Common myeloid progenitor, CD34-positive (primary cell): ENCODE results near the gene RB1.
A peak's percentile ranks its signal among the peaks of the same experiment; 100 is the strongest.
"Not testable (repeated sequence)": the region's sequence is repeated elsewhere in the genome, so short reads cannot be mapped to it uniquely, and the experiment has no call there.

Experiments
- CTCF ChIA-PET: fragments of 350-600 bp; sonication (Branson Sonifier 250); formaldehyde crosslinking; loops from one replicate; lab custom pipeline; 2021; ENCODE audit warnings: antibody characterized with exemption; lab: Charles Lee
- POLR2A ChIA-PET: fragments of 350-600 bp; sonication (Branson Sonifier 250); formaldehyde crosslinking; loops from one replicate; lab custom pipeline; 2021; ENCODE audit warnings: antibody characterized with exemption; lab: Charles Lee
- DNase-seq, 3 donors: peaks; one replicate each; pipeline versions ENCODE4 v3.0.0 to v3.0.0-alpha.2; 2013
- H3K27ac ChIP-seq, 2 experiments: 1 replicate in 1 of 2; 2 replicates in 1 of 2; pipeline ENCODE4 v1.7.0; 2013; ENCODE audit warnings: inconsistent platforms in 2 of 2, low read length in 2 of 2, mild to moderate bottlenecking in 2 of 2, low read depth in 1 of 2, moderate library complexity in 1 of 2; ENCODE audit not compliant: severe bottlenecking in 2 of 2, insufficient read depth in 1 of 2, poor library complexity in 1 of 2
- H3K27me3 ChIP-seq, 5 experiments: replicated peaks in 2 of 5; 1 replicate in 3 of 5; 2 replicates in 2 of 5; pipeline versions ENCODE4 v1.6.1 to v1.7.0; 2013; ENCODE audit warnings: low read length in 4 of 5, mild to moderate bottlenecking in 2 of 5, moderate library complexity in 2 of 5, inconsistent platforms in 1 of 5; ENCODE audit not compliant: insufficient read depth in 5 of 5, control insufficient read depth in 4 of 5
- H3K36me3 ChIP-seq, 4 experiments: 1 replicate in 2 of 4; 2 replicates in 2 of 4; pipeline versions ENCODE4 v1.6.1 to v1.7.0; 2013; ENCODE audit warnings: low read length in 3 of 4, control low read depth in 1 of 4, mild to moderate bottlenecking in 1 of 4; ENCODE audit not compliant: control insufficient read depth in 4 of 4, insufficient read depth in 4 of 4
- H3K4me1 ChIP-seq, 4 experiments: 1 replicate in 3 of 4; 2 replicates in 1 of 4; pipeline versions ENCODE4 v1.6.1 to v1.7.1; 2013; ENCODE audit warnings: low read length in 3 of 4, mild to moderate bottlenecking in 3 of 4, control low read depth in 1 of 4, inconsistent platforms in 1 of 4, moderate library complexity in 1 of 4; ENCODE audit not compliant: control insufficient read depth in 4 of 4, insufficient read depth in 4 of 4; ENCODE audit errors: control extremely low read depth in 1 of 4
- H3K4me3 ChIP-seq, 7 experiments: 1 replicate in 4 of 7; 2 replicates in 3 of 7; pipeline versions ENCODE4 v1.5.1 to v1.7.0; 2013; ENCODE audit warnings: mild to moderate bottlenecking in 7 of 7, low read length in 6 of 7, moderate library complexity in 6 of 7, inconsistent platforms in 2 of 7, low read depth in 2 of 7, control low read depth in 1 of 7; ENCODE audit not compliant: insufficient read depth in 4 of 7, control insufficient read depth in 1 of 7; ENCODE audit errors: extremely low read depth in 1 of 7
- H3K9me3 ChIP-seq, 5 experiments: 1 replicate in 4 of 5; 2 replicates in 1 of 5; pipeline versions ENCODE4 v1.6.1 to v1.7.1; 2013; ENCODE audit warnings: low read length in 4 of 5, mild to moderate bottlenecking in 2 of 5, inconsistent platforms in 1 of 5, low read depth in 1 of 5, moderate library complexity in 1 of 5; ENCODE audit not compliant: control insufficient read depth in 4 of 5, insufficient read depth in 2 of 5; ENCODE audit errors: control extremely low read depth in 1 of 5
- WGBS: methylation state at CpG from one replicate; pipeline ENCODE4 v1.1.5; 2013; ENCODE audit not compliant: insufficient coverage; 5-methylcytosine and 5-hydroxymethylcytosine counted together

RB1 gene

DNA sequence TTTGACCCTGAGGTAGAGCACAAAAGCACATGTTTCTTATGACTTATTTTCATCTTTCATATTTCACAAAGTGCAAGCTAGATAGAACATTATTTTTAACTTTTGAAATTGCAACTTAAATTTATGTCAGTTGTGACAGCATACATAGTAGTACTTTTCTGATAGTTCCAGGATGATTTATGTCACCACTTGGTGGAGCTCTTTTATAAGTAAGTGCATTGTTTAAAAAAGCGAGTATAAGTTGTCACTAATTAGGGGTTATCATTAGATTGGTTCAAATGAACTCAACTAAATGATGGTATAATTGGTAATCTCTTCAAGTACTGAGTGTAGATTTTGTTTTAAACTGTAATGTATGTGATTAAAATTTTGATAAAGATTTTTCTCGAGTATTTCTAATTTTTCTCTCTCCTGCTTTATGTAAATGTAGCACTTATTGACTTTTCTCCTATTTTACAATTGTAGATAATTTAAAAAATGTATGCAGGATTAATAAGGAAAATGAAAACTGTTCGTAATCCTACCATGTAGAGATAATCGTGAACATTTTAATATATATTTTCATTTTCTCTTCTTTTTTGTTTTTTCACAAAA is 31.1 kb downstream of the RB1 start:
- POLR2A ChIA-PET = no interaction called here
- DNase-seq = peak; percentile 51 to 77 (median 75)

DNA sequence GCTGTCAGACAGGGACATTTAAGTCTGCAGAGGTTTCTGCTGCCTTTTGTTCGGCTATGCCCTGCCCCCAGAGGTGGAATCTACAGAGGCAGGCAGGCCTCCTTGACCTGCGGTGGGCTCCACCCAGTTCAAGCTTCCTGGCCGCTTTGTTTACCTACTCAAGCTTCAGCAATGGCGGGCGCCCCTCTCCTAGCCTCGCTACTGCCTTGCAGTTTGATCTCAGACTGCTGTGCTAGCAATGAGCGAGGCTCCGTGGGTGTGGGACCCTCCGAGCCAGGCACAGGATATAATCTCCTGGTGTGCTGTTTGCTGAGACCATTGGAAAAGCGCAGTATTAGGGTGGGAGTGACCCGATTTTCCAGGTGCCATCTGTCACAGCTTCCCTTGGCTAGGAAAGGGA is 35.6 kb downstream of the RB1 start:
- POLR2A ChIA-PET, H3K27ac ChIP-seq, H3K27me3 ChIP-seq, DNase-seq, H3K4me3 ChIP-seq, H3K4me1 ChIP-seq: not testable (repeated sequence)
- 100% methylated on average over 7 of the region's 11 CpGs for WGBS
- CTCF ChIA-PET = interaction anchor here (2.1 kb wide), 1 partner anchor 242 kb away, joined by 8 read pairs; no protein-coding TSS in a partner anchor
- peaks cover 0 to 16% (median 3%) of the 10 kb centered on the region in 5 experiments for H3K9me3 ChIP-seq
- H3K36me3 ChIP-seq = peaks cover 0 to 10% (median 5%) of the 10 kb centered on the region in 4 experiments

More for the DNA sequence above, 31.1 kb downstream of the RB1 start:
- H3K27me3 ChIP-seq = no peaks in the 10 kb centered on the region
- no peak overlapping the region for H3K27ac ChIP-seq
- peaks cover 0 to 6% (median 0%) of the 10 kb centered on the region in 4 experiments for H3K4me1 ChIP-seq
- peaks cover 0 to 12% (median 3%) of the 10 kb centered on the region in 5 experiments for H3K9me3 ChIP-seq
- CTCF ChIA-PET = interaction anchor here (0.6 to 4.3 kb wide), 22 partner anchors 11 to 1883 kb away, joined by 3 to 72 read pairs (median 4); no protein-coding TSS in a partner anchor
- H3K4me3 ChIP-seq = no peak overlapping the region
- WGBS = no CpG with 5 or more reads among the region's 4 CpGs
- peaks cover 0 to 7% (median 3%) of the 10 kb centered on the region in 4 experiments for H3K36me3 ChIP-seq

DNA sequence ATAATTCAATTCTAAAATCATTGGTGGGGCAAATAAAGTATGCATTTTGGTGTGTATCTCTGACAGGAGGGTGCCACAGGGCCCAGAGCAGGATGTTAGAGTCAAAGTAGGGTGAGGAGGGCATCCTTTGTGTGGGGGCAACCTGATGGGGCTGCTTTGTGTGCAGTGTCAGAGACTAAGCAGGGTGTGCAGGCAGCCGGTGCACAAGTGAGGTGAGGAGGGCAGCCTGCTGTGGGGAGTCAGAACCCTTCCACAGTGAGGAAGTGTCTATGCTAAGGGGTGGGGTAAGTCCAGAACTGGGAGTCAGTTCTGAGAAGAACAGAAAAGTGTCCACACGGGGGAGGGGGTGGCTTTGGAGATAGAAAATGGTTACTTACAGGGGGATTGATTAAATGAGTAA is 40.7 kb downstream of the RB1 start:
- no peak overlapping the region for H3K27ac ChIP-seq
- no peaks in the 10 kb centered on the region for H3K27me3 ChIP-seq
- H3K9me3 ChIP-seq = peaks cover 0 to 10% (median 0%) of the 10 kb centered on the region in 5 experiments
- POLR2A ChIA-PET = no interaction called here
- H3K4me3 ChIP-seq = no peak overlapping the region
- no peaks in the 10 kb centered on the region for H3K4me1 ChIP-seq
- H3K36me3 ChIP-seq = peaks cover 4 to 41% (median 20%) of the 10 kb centered on the region in 4 experiments
- CTCF ChIA-PET = no interaction called here
- no peak for DNase-seq
- WGBS = 100% methylated on average over 2 of the region's 2 CpGs

DNA sequence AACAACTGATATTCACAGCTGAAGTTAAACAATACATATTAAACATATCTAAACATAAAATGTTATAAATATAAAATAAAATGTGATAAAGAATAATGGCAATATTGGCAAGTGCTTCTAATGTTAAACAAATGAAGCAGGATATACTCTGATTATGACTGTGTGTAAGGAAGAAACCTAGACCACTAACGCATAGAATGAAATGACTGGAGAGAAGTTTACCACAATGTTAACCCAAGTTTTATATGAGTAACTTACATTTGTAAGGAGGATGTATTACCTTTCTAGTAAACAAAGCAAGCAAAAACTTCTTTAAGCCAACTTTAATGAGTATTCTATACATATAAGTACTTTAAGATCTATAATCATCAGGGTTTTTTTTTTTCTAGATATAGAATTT is 43.0 kb downstream of the RB1 start:
- POLR2A ChIA-PET = interaction anchor here (0.6 to 0.7 kb wide), 2 partner anchors 140 to 189 kb away, joined by 3 read pairs; no protein-coding TSS in a partner anchor
- Histone ChIP-seq H3K9me3 (peaks cover 0 to 11% (median 3%) of the 10 kb centered on the region in 5 experiments), H3K27me3 (no peaks in the 10 kb centered on the region), H3K36me3 (peaks cover 6 to 53% (median 32%) of the 10 kb centered on the region in 4 experiments), H3K27ac (no peak overlapping the region), H3K4me1 (no peaks in the 10 kb centered on the region), H3K4me3 (no peak overlapping the region)
- DNase-seq = no peak
- no CpG with 5 or more reads among the region's 1 CpG for WGBS
- CTCF ChIA-PET = no interaction called here

DNA sequence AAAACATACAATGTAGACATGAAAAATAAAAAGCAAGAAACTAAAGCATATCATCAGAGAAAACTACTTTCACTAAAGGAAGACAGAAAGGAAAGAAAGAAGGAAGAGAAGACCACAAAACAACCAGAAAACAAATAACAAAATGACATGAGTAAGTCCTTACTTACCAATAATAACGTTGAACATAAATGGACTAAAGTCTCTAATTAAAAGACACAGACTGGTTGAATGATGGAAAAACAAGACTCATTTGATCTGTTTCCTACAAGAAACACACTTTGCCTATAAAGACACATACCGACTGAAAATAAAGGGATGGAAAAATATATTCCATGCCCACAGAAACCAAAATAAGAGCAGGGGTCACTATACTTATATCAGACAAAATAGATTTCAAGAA is 46.0 kb downstream of the RB1 start:
- Histone ChIP-seq H3K36me3 (peaks cover 8 to 64% (median 38%) of the 10 kb centered on the region in 4 experiments), H3K27me3 (no peaks in the 10 kb centered on the region), H3K4me3 (no peak overlapping the region), H3K9me3 (peaks cover 0 to 34% (median 6%) of the 10 kb centered on the region in 5 experiments), H3K4me1 (no peaks in the 10 kb centered on the region), H3K27ac (no peak overlapping the region)
- ChIA-PET POLR2A (no interaction called here), CTCF (no interaction called here)
- 100% methylated on average over 1 of the region's 2 CpGs for WGBS
- no peak for DNase-seq

DNA sequence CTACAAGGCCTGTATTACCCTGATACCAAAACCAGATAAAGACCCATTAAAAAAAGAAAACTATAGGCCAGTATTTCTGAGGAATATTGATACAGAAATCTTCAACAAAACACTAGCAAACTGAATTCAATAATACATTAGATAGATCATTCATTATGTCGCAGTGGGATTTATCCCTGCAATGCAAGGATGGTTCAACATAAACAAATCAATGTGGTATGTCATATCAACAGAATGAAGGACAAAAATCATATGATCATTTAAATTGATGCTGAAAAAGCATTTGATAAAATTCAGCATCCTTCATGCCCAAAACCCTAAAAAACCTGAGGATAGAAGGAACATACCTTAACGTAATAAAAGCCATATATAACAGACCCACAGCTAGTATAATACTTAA is 50.0 kb downstream of the RB1 start:
- no peak overlapping the region for H3K4me3 ChIP-seq
- H3K27me3 ChIP-seq = no peaks in the 10 kb centered on the region
- ChIA-PET POLR2A (no interaction called here), CTCF (interaction anchor here (1.6 kb wide), 1 partner anchor 19 kb away, joined by 5 read pairs; no protein-coding TSS in a partner anchor)
- H3K4me1 ChIP-seq = no peaks in the 10 kb centered on the region
- H3K36me3 ChIP-seq = peaks cover 4 to 50% (median 21%) of the 10 kb centered on the region in 4 experiments
- peaks cover 0 to 36% (median 6%) of the 10 kb centered on the region in 5 experiments for H3K9me3 ChIP-seq
- peak in 1 of 3 donors; percentile 13 for DNase-seq
- no CpG with 5 or more reads among the region's 2 CpGs for WGBS
- no peak overlapping the region for H3K27ac ChIP-seq

DNA sequence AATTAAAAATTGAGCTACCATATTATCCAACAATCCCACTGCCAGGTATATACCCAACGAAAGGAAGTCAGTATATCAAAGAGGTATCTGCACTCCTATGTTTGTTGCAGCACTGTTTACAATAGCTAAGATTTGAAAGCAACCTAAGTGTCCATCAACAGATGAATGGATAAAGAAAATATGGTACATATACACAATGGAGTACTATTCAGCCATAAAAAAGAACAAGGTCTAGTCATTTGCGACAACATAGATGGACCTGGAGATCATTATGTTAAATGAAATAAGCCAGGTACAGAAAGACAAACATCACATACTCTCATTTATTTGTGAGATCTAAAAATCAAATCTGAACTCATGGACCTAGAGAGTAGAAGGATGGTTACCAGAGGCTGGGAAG is 52.0 kb downstream of the RB1 start:
- H3K4me3 ChIP-seq, CTCF ChIA-PET, H3K4me1 ChIP-seq, H3K27me3 ChIP-seq, POLR2A ChIA-PET, DNase-seq, H3K27ac ChIP-seq: not testable (repeated sequence)
- WGBS = no CpG with 5 or more reads among the region's 2 CpGs
- H3K9me3 ChIP-seq = peaks cover 0 to 34% (median 5%) of the 10 kb centered on the region in 5 experiments
- H3K36me3 ChIP-seq = peaks cover 4 to 36% (median 14%) of the 10 kb centered on the region in 4 experiments
